Fibroblast of lung (primary cell): ENCODE results near the gene PKD1.

ENCODE experiments used
- EZH2 ChIP-seq: IDR thresholded peaks from 2 replicates; pipeline ENCODE4 v1.5.1; 2012; ENCODE audit warnings: low read length, control low read depth, mild to moderate bottlenecking; ENCODE audit errors: missing control alignments
- TF ChIP-seq, protein P1 (sequence below), 2 donors: IDR thresholded peaks in 1 of 2; conservative IDR thresholded peaks in 1 of 2; 1 replicate in 1 of 2; 2 replicates in 1 of 2; pipeline ENCODE4 v1.5.1; 2011 to 2012; ENCODE audit warnings: low read length in 2 of 2, control low read depth in 1 of 2, inconsistent platforms in 1 of 2, low read depth in 1 of 2, mild to moderate bottlenecking in 1 of 2

DNA sequence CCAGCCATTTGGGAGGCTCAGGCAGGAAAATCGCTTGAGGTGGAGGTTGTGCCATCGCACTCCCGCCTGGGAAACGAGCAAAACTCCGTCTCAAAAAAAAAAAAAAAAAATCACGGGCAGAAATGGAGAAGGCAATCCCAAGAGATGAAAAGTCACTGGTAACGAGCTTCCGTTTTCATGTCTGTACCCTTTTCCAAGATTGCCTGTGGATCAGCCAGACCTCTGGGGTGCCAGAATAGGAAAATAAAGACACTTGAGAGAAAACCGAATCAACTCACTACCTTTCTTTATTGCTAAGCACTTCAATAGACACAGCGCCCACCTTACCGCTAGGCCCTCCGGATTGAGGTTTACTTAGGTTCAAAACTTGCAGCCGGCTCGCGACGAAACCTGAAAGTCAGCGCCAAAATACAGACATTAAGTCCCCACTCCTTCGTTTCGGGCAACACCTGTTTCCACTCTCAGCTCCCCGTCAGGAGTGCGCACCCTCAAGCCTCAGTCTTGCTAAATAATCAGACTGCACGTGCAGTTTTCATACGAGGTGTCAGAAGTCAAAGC is 18.9 kb upstream of the PKD1 start:
- TF ChIP-seq, protein P1, sequence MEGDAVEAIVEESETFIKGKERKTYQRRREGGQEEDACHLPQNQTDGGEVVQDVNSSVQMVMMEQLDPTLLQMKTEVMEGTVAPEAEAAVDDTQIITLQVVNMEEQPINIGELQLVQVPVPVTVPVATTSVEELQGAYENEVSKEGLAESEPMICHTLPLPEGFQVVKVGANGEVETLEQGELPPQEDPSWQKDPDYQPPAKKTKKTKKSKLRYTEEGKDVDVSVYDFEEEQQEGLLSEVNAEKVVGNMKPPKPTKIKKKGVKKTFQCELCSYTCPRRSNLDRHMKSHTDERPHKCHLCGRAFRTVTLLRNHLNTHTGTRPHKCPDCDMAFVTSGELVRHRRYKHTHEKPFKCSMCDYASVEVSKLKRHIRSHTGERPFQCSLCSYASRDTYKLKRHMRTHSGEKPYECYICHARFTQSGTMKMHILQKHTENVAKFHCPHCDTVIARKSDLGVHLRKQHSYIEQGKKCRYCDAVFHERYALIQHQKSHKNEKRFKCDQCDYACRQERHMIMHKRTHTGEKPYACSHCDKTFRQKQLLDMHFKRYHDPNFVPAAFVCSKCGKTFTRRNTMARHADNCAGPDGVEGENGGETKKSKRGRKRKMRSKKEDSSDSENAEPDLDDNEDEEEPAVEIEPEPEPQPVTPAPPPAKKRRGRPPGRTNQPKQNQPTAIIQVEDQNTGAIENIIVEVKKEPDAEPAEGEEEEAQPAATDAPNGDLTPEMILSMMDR (conservative IDR thresholded peaks at IDR 0.05 in 1 of 2, IDR thresholded peaks at IDR 0.05 in 1 of 2; ENCODE audit: low read depth in 1 of 2, low read length in 2 of 2) = no peak
- TF ChIP-seq EZH2 = no peak
